LNCaP clone FGC (cell line): ENCODE data around the gene FCRL5.

ENCODE experiments used
- DNase-seq: peaks from one replicate; pipeline ENCODE4 v3.0.0-alpha.2; 2011; ENCODE audit warnings: low read depth
- H3K4me3 ChIP-seq: 2 replicates; pipeline ENCODE4 v1.5.1; 2011; ENCODE audit warnings: mild to moderate bottlenecking, low read depth, low read length, control low read depth
- CTCF ChIP-seq: IDR thresholded peaks from 2 replicates; pipeline ENCODE4 v1.5.1; 2012; ENCODE audit warnings: mild to moderate bottlenecking; ENCODE audit not compliant: control insufficient read depth, insufficient read depth; ENCODE audit errors: extremely low read depth

The FCRL5 gene

DNA sequence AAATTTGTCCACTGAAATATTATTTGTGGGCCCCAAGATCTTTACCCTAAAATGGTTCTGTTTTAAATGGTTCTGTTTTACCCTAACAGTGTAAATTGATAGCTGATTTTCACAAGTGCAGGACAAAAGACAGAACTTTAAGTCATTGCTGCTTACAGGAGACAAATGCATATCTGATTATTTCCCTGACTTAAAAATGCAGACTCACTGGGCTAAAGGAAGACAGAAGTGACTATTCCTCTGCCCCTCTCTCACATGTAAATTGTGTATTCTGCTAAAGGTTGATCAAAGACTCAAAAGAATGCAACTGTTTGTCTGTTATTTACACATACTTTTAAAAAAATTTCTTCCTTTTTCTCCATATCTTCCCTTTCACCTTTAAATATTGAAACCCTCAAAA, 12.7 kb downstream of the FCRL5 start:
- H3K4me3 ChIP-seq = no peak overlapping the region
- no peak for DNase-seq
- TF ChIP-seq CTCF = no peak

GRCh38 chr1:157532569-157532968, 19.7 kb downstream of the FCRL5 start:
- TF ChIP-seq CTCF = no peak
- H3K4me3 ChIP-seq = no peak overlapping the region
- DNase-seq = no peak

GRCh38 chr1:157523774-157524493, 28.4 kb downstream of the FCRL5 start:
- TF ChIP-seq CTCF = no peak
- no peak for DNase-seq
- no peak overlapping the region for H3K4me3 ChIP-seq

DNA sequence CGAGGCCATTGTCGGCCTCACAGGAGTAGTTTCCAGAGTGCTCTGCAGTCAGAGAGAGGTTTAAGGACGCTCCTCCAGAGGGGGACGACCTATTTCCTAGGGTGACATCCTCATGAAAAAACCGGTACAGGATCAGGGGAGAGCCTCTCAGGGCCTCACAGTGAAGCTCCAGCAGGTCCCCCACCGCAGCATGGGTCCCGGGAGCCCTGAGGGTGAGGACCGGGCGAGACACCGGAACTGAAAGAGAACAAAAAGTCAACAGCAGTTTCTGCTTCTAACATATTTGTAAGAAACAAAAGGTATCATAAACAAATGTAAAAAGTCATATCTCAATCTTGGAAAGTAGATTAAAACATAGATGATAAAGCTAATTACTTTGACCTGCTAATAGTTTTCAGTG, 31.3 kb downstream of the FCRL5 start:
- no peak for TF ChIP-seq CTCF
- no peak for DNase-seq

GRCh38 chr1:157520386-157520935, 31.9 kb downstream of the FCRL5 start:
- TF ChIP-seq CTCF = no peak
- no peak for DNase-seq
- no peak overlapping the region for H3K4me3 ChIP-seq

More for the DNA sequence above, 31.3 kb downstream of the FCRL5 start:
- no peak overlapping the region for H3K4me3 ChIP-seq

DNA sequence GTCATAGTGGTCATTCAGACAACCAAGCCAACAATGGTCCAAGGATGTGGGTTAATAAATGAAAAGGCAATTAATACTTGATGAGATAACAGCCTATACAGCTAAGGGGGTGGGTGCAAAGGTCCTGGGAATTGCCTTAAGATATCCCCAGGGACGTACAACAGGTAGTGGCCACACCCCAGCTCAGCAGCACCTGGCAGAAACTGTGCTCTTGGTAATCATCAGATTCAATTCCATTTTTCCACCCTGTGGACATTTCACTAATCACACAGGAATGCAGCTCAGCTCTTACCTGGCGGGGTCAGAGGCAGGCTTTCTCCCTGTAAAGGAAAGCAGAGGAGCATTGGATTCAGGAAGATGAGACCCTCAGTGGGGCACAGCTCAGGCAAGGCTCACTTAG, 32.9 kb downstream of the FCRL5 start:
- no peak for TF ChIP-seq CTCF
- DNase-seq = no peak
- H3K4me3 ChIP-seq = no peak overlapping the region

DNA sequence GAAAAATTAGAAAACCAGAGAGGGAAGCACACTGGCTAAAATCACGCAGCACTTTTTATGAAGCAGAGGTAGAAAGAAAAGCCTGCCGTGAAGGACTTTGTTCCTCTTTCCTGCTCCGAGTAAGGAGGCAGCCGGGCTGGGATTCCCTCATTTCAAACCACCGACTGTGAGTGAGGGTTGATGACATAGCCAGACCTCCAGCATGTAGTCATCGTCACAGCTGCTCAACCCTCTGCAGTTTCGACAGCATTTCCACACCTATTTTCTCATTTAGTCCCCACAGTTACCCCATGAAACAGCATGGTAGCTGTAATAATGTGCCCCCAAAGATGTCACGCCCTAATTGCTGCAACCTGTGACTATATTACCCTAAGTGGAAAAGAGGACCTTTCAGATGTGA, 35.3 kb downstream of the FCRL5 start:
- no peak for DNase-seq
- H3K4me3 ChIP-seq = no peak overlapping the region
- TF ChIP-seq CTCF = no peak
